HepG2 (cell line): ENCODE measurements around the gene TOB1. TPM values are rescaled to one million over a fixed set of nuclear protein-coding genes. Genes with fewer than 3 reads are reported as not detected.

ENCODE experiments used
- ATAC-seq: fragments of 200-7000 bp; cut with Tn5 transposase; 3 replicates; pipeline ENCODE4 v1.9.1; 2020; ENCODE audit warnings: mild to moderate bottlenecking, moderate library complexity
- BruUV-seq: library from RNA; stranded (reverse); fragments of 400-500 nt; replicated peaks from 2 replicates; lab custom pipeline; 2021; lab: Mats Ljungman, UMichigan
- CTCF ChIA-PET: fragments of 300-600 bp; formaldehyde crosslinking; extraction: SDS; loops from one replicate; lab custom pipeline; 2021; ENCODE audit warnings: low total read pairs, inconsistent platforms, low intra/inter-chr PET ratio; lab: Yijun Ruan, JAX
- POLR2A ChIA-PET: fragments of 350-600 bp; sonication (Branson Sonifier 250); formaldehyde crosslinking; loops from one replicate; lab custom pipeline; 2020; ENCODE audit warnings: antibody characterized with exemption, inconsistent platforms; lab: Yijun Ruan, JAX
- DNase-seq: peaks from one replicate; pipeline ENCODE4 v3.0.0-alpha.2; 2015; ENCODE audit warnings: low spot score
- FAIRE-seq: peaks from 3 replicates; lab custom pipeline; 2011; peaks lifted over from hg19 to GRCh38; lab: Jason Lieb, UNC
- H2AFZ ChIP-seq: one replicate; pipeline ENCODE4 v1.6.1; 2011; ENCODE audit warnings: low read length, inconsistent platforms
- H3K27ac ChIP-seq: fragments of 300-600 bp; 3 replicates; pipeline ENCODE4 v1.8.0; 2011; ENCODE audit warnings: mixed run types, mild to moderate bottlenecking, mixed read lengths, low read length, inconsistent platforms; ENCODE audit not compliant: insufficient read depth; ENCODE audit errors: extremely low read length
- H3K27me3 ChIP-seq, 2 experiments: fragments of 200-600 bp in 1 of 2; 2 replicates in 1 of 2; 3 replicates in 1 of 2; pipeline versions ENCODE4 v1.6.0 to v1.8.0; 2011; ENCODE audit warnings: low read length in 2 of 2, mild to moderate bottlenecking in 2 of 2, moderate library complexity in 2 of 2, inconsistent platforms in 1 of 2; ENCODE audit not compliant: insufficient read depth in 2 of 2, control insufficient read depth in 1 of 2
- H3K36me3 ChIP-seq, 2 experiments: fragments of 200-600 bp in 1 of 2; replicated peaks in 1 of 2; 2 replicates in 1 of 2; 3 replicates in 1 of 2; pipeline versions ENCODE4 v1.5.1 to v1.8.0; 2011; ENCODE audit warnings: low read length in 2 of 2, inconsistent platforms in 1 of 2; ENCODE audit not compliant: insufficient read depth in 2 of 2, control insufficient read depth in 1 of 2
- H3K4me1 ChIP-seq: 2 replicates; pipeline ENCODE4 v1.5.1; 2012; ENCODE audit warnings: low read length, inconsistent platforms; ENCODE audit not compliant: insufficient read depth
- H3K4me2 ChIP-seq: 2 replicates; pipeline ENCODE4 v1.6.0; 2011; ENCODE audit warnings: low read depth, low read length, inconsistent platforms
- H3K4me3 ChIP-seq, 3 experiments: fragments of 200-600 bp in 1 of 3; sonication (generic), shearing (Covaris generic) in 1 of 3; replicated peaks in 1 of 3; 2 replicates each; pipeline ENCODE4 v1.5.1; 2011 to 2016; ENCODE audit warnings: low read length in 3 of 3, inconsistent platforms in 2 of 3, low read depth in 2 of 3, mild to moderate bottlenecking in 2 of 3, control low read depth in 1 of 3, mixed read lengths in 1 of 3; ENCODE audit not compliant: insufficient read depth in 1 of 3
- H3K79me2 ChIP-seq: one replicate; pipeline ENCODE4 v1.6.1; 2011; ENCODE audit warnings: low read length, inconsistent platforms; ENCODE audit not compliant: insufficient read depth
- H3K9ac ChIP-seq: 2 replicates; pipeline ENCODE4 v1.6.0; 2011; ENCODE audit warnings: mild to moderate bottlenecking, low read depth, low read length, inconsistent platforms; ENCODE audit not compliant: insufficient read depth
- H3K9me3 ChIP-seq: 2 replicates; pipeline ENCODE4 v1.5.1; 2012; ENCODE audit warnings: mild to moderate bottlenecking, low read length
- H4K20me1 ChIP-seq: 2 replicates; pipeline ENCODE4 v1.6.0; 2011; ENCODE audit warnings: inconsistent platforms, mild to moderate bottlenecking, low read length, moderate library complexity; ENCODE audit not compliant: insufficient read depth
- ARID4A ChIP-seq: sonication (generic); formaldehyde crosslinking; IDR thresholded peaks from 2 replicates; pipeline ENCODE4 v1.5.0; 2020; ENCODE audit warnings: mild to moderate bottlenecking, missing genetic modification reagents, borderline replicate concordance
- FOSL2 ChIP-seq: sonication (generic); formaldehyde crosslinking; IDR thresholded peaks from 2 replicates; pipeline ENCODE4 v1.4.0; 2020; ENCODE audit warnings: missing genetic modification reagents
- PHF21A ChIP-seq: sonication (generic); formaldehyde crosslinking; IDR thresholded peaks from 2 replicates; pipeline ENCODE4 v1.5.0; 2020; ENCODE audit warnings: mild to moderate bottlenecking, missing genetic modification reagents
- SALL1 ChIP-seq: sonication (generic); formaldehyde crosslinking; IDR thresholded peaks from 2 replicates; pipeline ENCODE4 v1.8.0; 2022; ENCODE audit warnings: mild to moderate bottlenecking, missing genetic modification reagents
- SATB2 ChIP-seq: sonication (generic); formaldehyde crosslinking; IDR thresholded peaks from 2 replicates; pipeline ENCODE4 v1.5.0; 2020; ENCODE audit warnings: missing genetic modification reagents
- SOX6 ChIP-seq, 2 experiments: fragments of 450-650 bp in 1 of 2; sonication (generic) in 1 of 2; formaldehyde crosslinking in 1 of 2; IDR thresholded peaks; 2 replicates each; pipeline versions ENCODE4 v1.4.0 to v1.6.1; 2017 to 2020; ENCODE audit warnings: antibody characterized with exemption in 1 of 2, mild to moderate bottlenecking in 1 of 2, missing genetic modification reagents in 1 of 2
- SPEN ChIP-seq: sonication (generic); formaldehyde crosslinking; IDR thresholded peaks from 2 replicates; pipeline ENCODE4 v1.5.1; 2020; ENCODE audit warnings: low read depth, mild to moderate bottlenecking, missing genetic modification reagents
- ZNF563 ChIP-seq: sonication (generic); formaldehyde crosslinking; IDR thresholded peaks from 2 replicates; pipeline ENCODE4 v1.8.0; 2022; ENCODE audit warnings: mild to moderate bottlenecking, moderate library complexity, missing genetic modification reagents
- ZNF768 ChIP-seq: sonication (generic); formaldehyde crosslinking; IDR thresholded peaks from 2 replicates; pipeline ENCODE4 v1.4.0; 2020; ENCODE audit warnings: missing genetic modification reagents
- ZZZ3 ChIP-seq: sonication (generic); formaldehyde crosslinking; IDR thresholded peaks from 2 replicates; pipeline ENCODE4 v1.4.0; 2020; ENCODE audit warnings: missing genetic modification reagents, mild to moderate bottlenecking, borderline replicate concordance
- WGBS: methylation state at CpG from one replicate; pipeline ENCODE4 v1.1.6; 2017; ENCODE audit warnings: low lambda C conversion rate; 5-methylcytosine and 5-hydroxymethylcytosine counted together
- in situ Hi-C: cut with HindIII; loops from 2 replicates; pipeline ENCODE4 v1.10.0; 2017; ENCODE audit warnings: low pct_unique_long_range_greater_than_20kb; ENCODE audit not compliant: extremely low pct_ligation_motif_present
- intact Hi-C: fragments of 100-400 bp; cut with micrococcal nuclease; formaldehyde crosslinking; loops from one replicate; pipeline ENCODE4 v1.10.0; 2022; ENCODE audit not compliant: unreplicated experiment
- polyA plus RNA-seq, 8 experiments: library from polyadenylated mRNA; depleted of rRNA in 3 of 8; stranded (reverse) in 7 of 8; unstranded in 1 of 8; fragments of >200 nt; fragmentation: Illumina TruSeq in 4 of 8; extraction: Trizol in 4 of 8; gene quantifications; 2 replicates each; pipeline versions ENCODE4 v1.2.1 to v1.2.3, GENCODE V29; 2011 to 2016; ENCODE audit warnings: low read depth in 4 of 8, missing spikeins in 1 of 8, mixed read lengths in 1 of 8; ENCODE audit not compliant: insufficient read depth in 1 of 8
- total RNA-seq, 5 experiments: library from RNA; depleted of rRNA; stranded (reverse); fragments of >200 nt; fragmentation: Illumina TruSeq; extraction: Trizol; gene quantifications; 2 replicates each; pipeline ENCODE4 v1.2.3, GENCODE V29; 2016; ENCODE audit warnings: low read depth in 1 of 5

TOB1 gene
- total and polyA plus RNA-seq, 2 of the 13 experiments (the other 11 are each of a cell fraction or from before 2014, with no cell fraction given), result 21.9 to 57.7 TPM

- Histone ChIP-seq H3K9me3 (no peaks in the 10 kb centered on the region), H3K4me2 (peak overlapping the region; percentile 91; the same call in 1 of the 2 replicates), H3K27me3 (peaks cover 6 to 65% of the 10 kb centered on the region in 2 experiments; a peak in 4 of 5 replicates), H3K79me2 (no peaks in the 10 kb centered on the region), H4K20me1 (no peaks in the 10 kb centered on the region), H3K9ac (peak overlapping the region; percentile 63; the same call in 1 of the 2 replicates), H3K4me1 (peaks cover 63% of the 10 kb centered on the region), H2AFZ (no peak overlapping the region), H3K36me3 (no peaks in the 10 kb centered on the region), H3K4me3 (peak overlapping the region in 1 of 3 experiments; percentile 70; a peak in 1 of 6 replicates), H3K27ac (no peak overlapping the region)
- FAIRE-seq, result no peak
- no TSS peak for BruUV-seq
- intact Hi-C loops (loop anchor here (2.0 to 5.0 kb wide), 3 partner anchors 27 to 297 kb away; partner anchors contain the start of gene SPATA20), in situ Hi-C loops (loop anchor here (5.0 kb wide), 1 partner anchor 56 kb away; no protein-coding TSS in a partner anchor)
- TF ChIP-seq ZNF768 (peak; percentile 49; the same call in 1 of the 2 replicates), ZZZ3 (CRISPR knock-in tag) (no peak)
- no peak for DNase-seq
- POLR2A ChIA-PET, result interaction anchor here (0.8 to 2.7 kb wide), 7 partner anchors 9 to 203 kb away, joined by 3 to 14 read pairs (median 6); partner anchors contain the start of genes LUC7L3 and TOB1
- CTCF ChIA-PET, result interaction anchor here (0.9 to 4.4 kb wide), 4 partner anchors 27 to 296 kb away, joined by 3 to 94 read pairs (median 12); partner anchors contain the start of gene SPATA20
- no peak for ATAC-seq
- 35% methylated on average over 11 of the region's 16 CpGs for WGBS
Observed at GRCh38 chr17:50843150-50843905, 22.8 kb downstream of the TOB1 start.

- DNase-seq, result no peak
- Histone ChIP-seq H2AFZ (no peak overlapping the region), H4K20me1 (no peaks in the 10 kb centered on the region), H3K4me1 (peaks cover 70% of the 10 kb centered on the region), H3K27ac (no peak overlapping the region), H3K4me2 (peak overlapping the region; percentile 20; the same call in 1 of the 2 replicates), H3K4me3 (no peak overlapping the region), H3K79me2 (no peaks in the 10 kb centered on the region), H3K36me3 (no peaks in the 10 kb centered on the region), H3K9me3 (no peaks in the 10 kb centered on the region), H3K27me3 (peaks cover 8 to 72% of the 10 kb centered on the region in 2 experiments; a peak in 4 of 5 replicates), H3K9ac (no peak overlapping the region)
- FAIRE-seq, result no peak
- no TSS peak for BruUV-seq
- CTCF ChIA-PET, result interaction anchor here (0.8 to 4.4 kb wide), 8 partner anchors 26 to 296 kb away, joined by 3 to 94 read pairs (median 4); partner anchors contain the start of gene SPATA20
- POLR2A ChIA-PET, result interaction anchor here (1.6 kb wide), 2 partner anchors 23 to 102 kb away, joined by 3 to 4 read pairs; partner anchors contain the start of gene TOB1
- in situ Hi-C loops, result loop anchor here (5.0 kb wide), 1 partner anchor 55 kb away; no protein-coding TSS in a partner anchor
- intact Hi-C loops, result loop anchor here (1.0 to 5.0 kb wide), 4 partner anchors 26 to 296 kb away; partner anchors contain the start of gene SPATA20
- peak; percentile 2; the same call in 1 of the 3 replicates for ATAC-seq
- 30% methylated on average over 7 of the region's 9 CpGs for WGBS
- no peak for TF ChIP-seq SALL1 (CRISPR knock-in tag)
- peak; percentile 5; the same call in 1 of the 2 replicates for TF ChIP-seq ARID4A (CRISPR knock-in tag)
- 0 out of 2 replicates have a peak, but pooled peaks have one; percentile 15 for TF ChIP-seq SPEN (CRISPR knock-in tag)
- peak; percentile 56 for TF ChIP-seq FOSL2 (CRISPR knock-in tag)
- TF ChIP-seq SOX6 (IDR thresholded peaks at IDR 0.05), result no peak
- TF ChIP-seq SOX6 (CRISPR knock-in tag; IDR thresholded peaks at IDR 0.05), result peak; percentile 18; the same call in 1 of the 2 replicates
- TF ChIP-seq ZNF563 (CRISPR knock-in tag), result peak; percentile 88
- no peak for TF ChIP-seq PHF21A (CRISPR knock-in tag)
- TF ChIP-seq SATB2 (CRISPR knock-in tag), result no peak
Observed at GRCh38 chr17:50842506-50843149, 23.5 kb downstream of the TOB1 start.
